ENCODE data around the gene TFF3.

Gene TFF3

GRCh38 chr21:42346866-42347600 is 31.8 kb upstream of the TFF3 start:
- DNase-seq: no peak

- no peak for DNase-seq
These were observed 31.2 kb upstream of the TFF3 start for GRCh38 chr21:42346441-42346840.

GRCh38 chr21:42344631-42345030 is 29.4 kb upstream of the TFF3 start:
- no peak for DNase-seq

- DNase-seq: no peak
These were observed 28.8 kb upstream of the TFF3 start for GRCh38 chr21:42343963-42344510.

GRCh38 chr21:42343556-42343955 is 28.3 kb upstream of the TFF3 start:
- no peak for DNase-seq

GRCh38 chr21:42343101-42343500 is 27.9 kb upstream of the TFF3 start:
- DNase-seq: no peak

GRCh38 chr21:42341776-42342542 is 26.8 kb upstream of the TFF3 start:
- DNase-seq: no peak

- DNase-seq: no peak
These were observed 25.2 kb upstream of the TFF3 start for GRCh38 chr21:42340187-42341050.

- DNase-seq: no peak
These were observed 23.8 kb upstream of the TFF3 start for GRCh38 chr21:42338729-42339715.

GRCh38 chr21:42337830-42338728 is 22.9 kb upstream of the TFF3 start:
- DNase-seq: peak; percentile 22

GRCh38 chr21:42337276-42337675 is 22.1 kb upstream of the TFF3 start:
- DNase-seq: no peak

- peak; percentile 5 for DNase-seq
These were observed 20.8 kb upstream of the TFF3 start for GRCh38 chr21:42336054-42336453.

- no peak for DNase-seq
These were observed 17.5 kb upstream of the TFF3 start for GRCh38 chr21:42332557-42333317.

- no peak for DNase-seq
These were observed 16.5 kb upstream of the TFF3 start for GRCh38 chr21:42331660-42332059.

- DNase-seq: no peak
These were observed 15.5 kb upstream of the TFF3 start for GRCh38 chr21:42330380-42331371.

- no peak for DNase-seq
These were observed 9.7 kb upstream of the TFF3 start for GRCh38 chr21:42324896-42325295.

GRCh38 chr21:42321845-42322244 is 6.6 kb upstream of the TFF3 start:
- DNase-seq: no peak

- DNase-seq: no peak
These were observed 6.0 kb upstream of the TFF3 start for GRCh38 chr21:42321231-42321630.
